UCSD-AML1 (cell line): ENCODE data around the gene DTNB.

Experiments used
- DNase-seq: peaks from one replicate; lab custom pipeline; 2025; ENCODE audit not compliant: unreplicated experiment; lab: John Stamatoyannopoulos, UW

Gene DTNB

GRCh38 chr2:25400576-25401216, 272.7 kb downstream of the DTNB start:
- DNase-seq: no peak

- DNase-seq: no peak
Observed at GRCh38 chr2:25400169-25400568, 273.2 kb downstream of the DTNB start.

- no peak for DNase-seq
Observed at GRCh38 chr2:25398534-25398933, 274.8 kb downstream of the DTNB start.

- DNase-seq: no peak
Observed at GRCh38 chr2:25397777-25398176, 275.6 kb downstream of the DTNB start.

GRCh38 chr2:25389161-25389560, 284.2 kb downstream of the DTNB start:
- DNase-seq: no peak

GRCh38 chr2:25388491-25388890, 284.9 kb downstream of the DTNB start:
- no peak for DNase-seq

- no peak for DNase-seq
Observed at GRCh38 chr2:25387876-25388449, 285.4 kb downstream of the DTNB start.

- DNase-seq: no peak
Observed at GRCh38 chr2:25386971-25387875, 286.2 kb downstream of the DTNB start.

- no peak for DNase-seq
Observed at GRCh38 chr2:25385910-25386309, 287.5 kb downstream of the DTNB start.

- DNase-seq: no peak
Observed at GRCh38 chr2:25383806-25384205, 289.6 kb downstream of the DTNB start.

- DNase-seq: no peak
Observed at GRCh38 chr2:25381502-25381901, 291.9 kb downstream of the DTNB start.

- DNase-seq: no peak
Observed at GRCh38 chr2:25380586-25381375, 292.6 kb downstream of the DTNB start.

GRCh38 chr2:25380023-25380422, 293.4 kb downstream of the DTNB start:
- no peak for DNase-seq

GRCh38 chr2:25379535-25379934, 293.8 kb downstream of the DTNB start:
- no peak for DNase-seq

- DNase-seq: no peak
Observed at GRCh38 chr2:25378731-25379490, 294.5 kb downstream of the DTNB start.

GRCh38 chr2:25377822-25378421, 295.5 kb downstream of the DTNB start:
- DNase-seq: no peak

- DNase-seq: peak; percentile 90
Observed at GRCh38 chr2:25376750-25377621, 296.4 kb downstream of the DTNB start.

- DNase-seq: no peak
Observed at GRCh38 chr2:25375989-25376545, 297.3 kb downstream of the DTNB start.
